Mesothelial cell of epicardium (in vitro differentiated cells): ENCODE results near the gene EFEMP2. TPM values are rescaled to one million over a fixed set of nuclear protein-coding genes. Genes with fewer than 3 reads are reported as not detected.
A peak's percentile ranks its signal among the peaks of the same experiment; 100 is the strongest.

Experiments used
- DNase-seq, 2 experiments: peaks; one replicate each; pipeline ENCODE4 v3.0.0; 2021; ENCODE audit warnings: low spot score in 2 of 2; ENCODE audit not compliant: unreplicated experiment in 2 of 2
- H3K27ac Mint-ChIP-seq: 2 replicates; pipeline ENCODE4 v1.8.0; 2021; ENCODE audit warnings: mixed read lengths
- H3K27me3 Mint-ChIP-seq: 2 replicates; pipeline ENCODE4 v1.8.0; 2021; ENCODE audit warnings: low read depth, mixed read lengths
- H3K36me3 Mint-ChIP-seq: 2 replicates; pipeline ENCODE4 v1.8.0; 2021; ENCODE audit warnings: mixed read lengths
- H3K4me1 Mint-ChIP-seq: 2 replicates; pipeline ENCODE4 v1.8.0; 2021; ENCODE audit warnings: mixed read lengths
- H3K4me3 Mint-ChIP-seq: 2 replicates; pipeline ENCODE4 v1.8.0; 2021; ENCODE audit warnings: mild to moderate bottlenecking, moderate library complexity, mixed read lengths
- H3K9me3 Mint-ChIP-seq: 2 replicates; pipeline ENCODE4 v1.8.0; 2021; ENCODE audit warnings: mixed read lengths
- CTCF ChIP-seq: fragments of 200-600 bp; sonication (generic); IDR thresholded peaks from one replicate; pipeline ENCODE4 v1.5.0; 2021; ENCODE audit warnings: antibody characterized with exemption; ENCODE audit not compliant: unreplicated experiment
- total RNA-seq: library from RNA; stranded (reverse); gene quantifications from 3 replicates; pipeline ENCODE4 v1.2.1, GENCODE V29; 2021

The EFEMP2 gene
- total RNA-seq, 1 donor from 2014 or later = 203 TPM

GRCh38 chr11:65884716-65885092, 12.1 kb upstream of the EFEMP2 start:
- H3K36me3 Mint-ChIP-seq = peaks cover 16% of the 10 kb centered on the region
- peaks cover 33% of the 10 kb centered on the region for H3K4me1 Mint-ChIP-seq
- DNase-seq = peak; percentile 58 to 81
- no peaks in the 10 kb centered on the region for H3K9me3 Mint-ChIP-seq
- no peak overlapping the region for H3K4me3 Mint-ChIP-seq
- peak; percentile 96 for TF ChIP-seq CTCF
- no peaks in the 10 kb centered on the region for H3K27me3 Mint-ChIP-seq
- H3K27ac Mint-ChIP-seq = peak overlapping the region; percentile 47

- Mint-ChIP-seq H3K4me1 (peaks cover 27% of the 10 kb centered on the region), H3K9me3 (no peaks in the 10 kb centered on the region), H3K36me3 (peaks cover 16% of the 10 kb centered on the region), H3K27ac (no peak overlapping the region), H3K4me3 (no peak overlapping the region), H3K27me3 (no peaks in the 10 kb centered on the region)
- TF ChIP-seq CTCF = no peak
- DNase-seq = peak in 1 of 2 experiments; percentile 16
These were observed 11.5 kb upstream of the EFEMP2 start for GRCh38 chr11:65883786-65884715.

- Mint-ChIP-seq H3K27ac (no peak overlapping the region), H3K36me3 (peaks cover 16% of the 10 kb centered on the region), H3K4me1 (peaks cover 21% of the 10 kb centered on the region), H3K4me3 (no peak overlapping the region), H3K9me3 (no peaks in the 10 kb centered on the region), H3K27me3 (no peaks in the 10 kb centered on the region)
- DNase-seq = peak in 1 of 2 experiments; percentile 8
- TF ChIP-seq CTCF = no peak
These were observed 10.6 kb upstream of the EFEMP2 start for GRCh38 chr11:65883058-65883761.

GRCh38 chr11:65882120-65883057, 9.8 kb upstream of the EFEMP2 start:
- no peak for TF ChIP-seq CTCF
- peaks cover 16% of the 10 kb centered on the region for H3K36me3 Mint-ChIP-seq
- H3K4me3 Mint-ChIP-seq = no peak overlapping the region
- DNase-seq = peak in 1 of 2 experiments; percentile 13
- no peaks in the 10 kb centered on the region for H3K9me3 Mint-ChIP-seq
- H3K4me1 Mint-ChIP-seq = peaks cover 15% of the 10 kb centered on the region
- H3K27me3 Mint-ChIP-seq = no peaks in the 10 kb centered on the region
- no peak overlapping the region for H3K27ac Mint-ChIP-seq

GRCh38 chr11:65880844-65881421, 8.3 kb upstream of the EFEMP2 start:
- no peak for TF ChIP-seq CTCF
- H3K36me3 Mint-ChIP-seq = peaks cover 9% of the 10 kb centered on the region
- H3K9me3 Mint-ChIP-seq = no peaks in the 10 kb centered on the region
- H3K27me3 Mint-ChIP-seq = no peaks in the 10 kb centered on the region
- H3K4me1 Mint-ChIP-seq = peaks cover 4% of the 10 kb centered on the region
- H3K4me3 Mint-ChIP-seq = no peak overlapping the region
- no peak for DNase-seq
- no peak overlapping the region for H3K27ac Mint-ChIP-seq
